Activated CD4-positive, alpha-beta memory T cell treated with anti-CD3 and anti-CD28 coated beads, Interleukin-2, amount 10 ng/mL, durations not matched to agents 7 days and 5 days (primary cell): ENCODE measurements around the gene MATK. TPM values are rescaled to one million over a fixed set of nuclear protein-coding genes. Genes with fewer than 3 reads are reported as not detected.
"Not testable (repeated sequence)": the region's sequence is repeated elsewhere in the genome, so short reads cannot be mapped to it uniquely, and the experiment has no call there.

Experiments
- CTCF ChIA-PET: fragments of 350-600 bp; sonication (Branson Sonifier 250); formaldehyde crosslinking; loops from one replicate; lab custom pipeline; 2021; ENCODE audit warnings: antibody characterized with exemption, inconsistent platforms; lab: Charles Lee
- POLR2A ChIA-PET: fragments of 350-600 bp; sonication (Branson Sonifier 250); formaldehyde crosslinking; loops from one replicate; lab custom pipeline; 2021; ENCODE audit warnings: antibody characterized with exemption; lab: Charles Lee
- DNase-seq: peaks from one replicate; pipeline ENCODE4 v3.0.0-alpha.2; 2020
- H3K27ac Mint-ChIP-seq: one replicate; pipeline ENCODE4 v1.8.0; 2021; ENCODE audit warnings: mild to moderate bottlenecking, mixed read lengths
- H3K27me3 Mint-ChIP-seq: one replicate; pipeline ENCODE4 v1.8.0; 2021; ENCODE audit warnings: mixed read lengths
- H3K36me3 Mint-ChIP-seq: one replicate; pipeline ENCODE4 v1.8.0; 2021; ENCODE audit warnings: low read depth, mixed read lengths
- H3K4me1 Mint-ChIP-seq: one replicate; pipeline ENCODE4 v1.8.0; 2021; ENCODE audit warnings: mixed read lengths
- H3K4me3 Mint-ChIP-seq: one replicate; pipeline ENCODE4 v1.8.0; 2021; ENCODE audit warnings: mild to moderate bottlenecking, mixed read lengths
- H3K9me3 Mint-ChIP-seq: one replicate; pipeline ENCODE4 v1.8.0; 2021; ENCODE audit warnings: mixed read lengths
- total RNA-seq, 2 experiments: library from RNA; stranded (reverse); gene quantifications; one replicate each; pipeline ENCODE4 v1.2.3, GENCODE V29; 2021

MATK gene
- total RNA-seq, 2 experiments from 2014 or later: 13.9 to 15.9 TPM

DNA sequence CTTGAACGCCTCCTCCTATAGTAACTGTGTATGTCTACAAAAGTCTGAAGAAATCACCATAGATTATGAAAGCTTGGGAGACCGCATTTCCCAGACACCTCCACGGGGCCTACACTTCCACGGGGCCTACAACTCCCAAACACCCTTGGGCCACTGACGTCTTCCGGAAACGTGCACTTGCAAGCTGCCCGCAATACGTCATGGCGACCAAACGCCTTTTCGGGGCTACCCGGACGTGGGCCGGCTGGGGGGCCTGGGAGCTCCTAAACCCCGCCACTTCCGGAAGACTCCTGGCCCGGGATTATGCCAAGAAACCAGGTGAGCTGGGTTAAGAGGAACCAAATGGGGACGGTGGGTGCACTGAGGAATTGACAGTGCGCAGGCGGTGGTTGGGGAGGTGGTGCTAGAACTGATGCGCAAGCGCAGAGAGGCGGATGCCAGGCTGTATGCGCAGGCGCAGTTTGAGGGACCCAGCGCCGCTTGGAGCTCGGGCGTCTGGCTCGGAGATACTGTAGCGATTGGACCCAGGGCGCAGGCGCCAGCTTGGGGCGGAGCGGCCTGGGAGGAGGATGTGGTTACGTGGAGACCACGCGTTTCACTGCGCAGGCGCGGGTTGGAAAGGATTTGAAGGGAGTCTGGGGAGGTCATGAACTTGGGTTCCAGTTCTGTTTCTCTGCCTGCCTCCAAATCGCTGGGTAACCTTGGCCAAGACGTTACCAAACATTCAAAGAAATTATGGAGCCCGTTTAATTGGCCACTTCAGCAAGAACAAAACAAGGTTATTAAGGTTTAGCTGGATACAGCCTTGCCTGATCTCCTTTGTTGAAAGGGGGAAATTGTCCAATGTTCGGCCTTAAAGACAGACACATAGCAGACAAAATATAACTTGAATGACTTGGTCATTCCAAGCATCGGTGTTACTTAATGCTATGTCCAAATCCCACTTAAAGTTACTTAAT is 23.4 kb downstream of the MATK start, which contains the start of gene MRPL54:
Gene MRPL54, plus strand, starts transcription at position 182 of the 959 bp plus-strand sequence. Its CDS starts 19 bp downstream, at position 201.
- Mint-ChIP-seq H3K27me3 (no peaks in the 10 kb centered on the region), H3K36me3 (peaks cover 34% of the 10 kb centered on the region), H3K4me3 (peak within 1 kb of the TSS; percentile 90), H3K9me3 (no peaks in the 10 kb centered on the region), H3K4me1 (peaks cover 45% of the 10 kb centered on the region), H3K27ac (peak within 1 kb of the TSS; percentile 98)
- DNase-seq: peak; percentile 100
- POLR2A ChIA-PET: interaction anchor here (0.8 to 3.8 kb wide), 23 partner anchors 8 to 708 kb away, joined by 3 to 53 read pairs (median 6); partner anchors contain the start of genes DAPK3, EEF2, RAX2 and YJU2
- CTCF ChIA-PET: interaction anchor here (0.5 to 3.4 kb wide), 26 partner anchors 8 to 1028 kb away, joined by 3 to 35 read pairs (median 4); partner anchors contain the start of genes FEM1A, PIP5K1C and RAX2

DNA sequence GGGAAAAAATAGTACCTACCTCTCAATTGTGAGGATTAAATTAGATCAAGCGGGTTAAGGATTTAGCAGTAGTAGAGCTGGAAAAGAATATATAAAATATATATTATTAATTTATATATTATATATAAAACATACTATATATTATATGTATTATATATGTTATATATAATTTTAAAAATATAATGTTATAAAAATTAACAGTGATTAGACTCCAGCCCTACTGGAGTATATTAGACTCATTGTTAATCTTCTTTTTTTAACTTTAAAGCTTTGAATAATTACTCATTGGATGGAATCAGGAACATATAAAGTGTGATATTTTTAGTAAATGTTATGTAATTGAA is 24.1 kb downstream of the MATK start:
- H3K4me1 Mint-ChIP-seq: peaks cover 42% of the 10 kb centered on the region
- peak overlapping the region; percentile 90 for H3K4me3 Mint-ChIP-seq
- H3K36me3 Mint-ChIP-seq: peaks cover 31% of the 10 kb centered on the region
- peak overlapping the region; percentile 98 for H3K27ac Mint-ChIP-seq
- POLR2A ChIA-PET: interaction anchor here (0.8 to 3.8 kb wide), 21 partner anchors 9 to 709 kb away, joined by 3 to 53 read pairs (median 6); partner anchors contain the start of genes DAPK3, EEF2, RAX2 and YJU2
- CTCF ChIA-PET: interaction anchor here (0.8 to 3.4 kb wide), 17 partner anchors 9 to 1029 kb away, joined by 3 to 35 read pairs (median 5); partner anchors contain the start of genes FEM1A, PIP5K1C and RAX2
- no peaks in the 10 kb centered on the region for H3K27me3 Mint-ChIP-seq
- no peak for DNase-seq
- no peaks in the 10 kb centered on the region for H3K9me3 Mint-ChIP-seq

DNA sequence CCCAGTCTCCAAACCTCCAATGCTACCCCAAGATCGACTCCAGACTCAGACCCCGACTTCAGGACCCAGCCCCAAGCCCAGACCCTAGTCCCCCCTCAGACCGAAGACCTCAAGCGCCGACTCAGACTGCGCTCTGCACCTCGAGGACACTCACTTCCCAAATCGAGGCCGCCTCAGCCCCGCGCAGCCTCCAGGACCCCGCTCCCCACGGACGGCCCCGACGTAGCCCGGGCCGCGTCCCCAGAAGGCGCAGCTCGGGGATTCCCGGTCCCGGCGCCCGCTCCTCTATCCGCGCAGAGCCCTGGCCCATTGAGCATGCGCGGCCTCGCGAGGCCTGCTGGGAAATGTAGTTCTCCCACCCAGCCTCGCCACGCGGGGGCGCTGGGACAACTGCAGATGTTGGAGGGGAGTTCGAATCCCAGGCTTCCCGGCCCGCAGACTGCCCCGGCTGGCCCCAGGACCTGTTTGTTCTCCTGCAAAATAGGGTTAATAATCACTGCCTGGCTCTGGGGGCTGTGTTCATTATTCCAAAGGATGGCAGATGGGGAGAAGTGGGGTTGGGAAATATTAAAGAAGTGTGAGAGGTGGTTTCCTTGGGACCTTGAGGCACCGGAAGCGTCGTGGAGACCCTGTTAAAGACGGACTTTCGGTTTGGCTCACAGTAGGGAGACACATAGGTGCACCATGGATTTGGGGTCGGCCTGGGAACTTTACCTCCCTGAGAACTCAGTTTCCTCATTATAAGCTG is 24.6 kb downstream of the MATK start, which contains the start of gene APBA3:
Gene APBA3, minus strand, starts transcription at position 311 of the 748 bp plus-strand sequence. CDS start 1,428 bp downstream, outside the sequence.
- ChIA-PET CTCF (interaction anchor here (0.7 to 3.4 kb wide), 13 partner anchors 9 to 227 kb away, joined by 3 to 35 read pairs (median 4); no protein-coding TSS in a partner anchor), POLR2A (interaction anchor here (0.6 to 3.8 kb wide), 18 partner anchors 10 to 710 kb away, joined by 3 to 53 read pairs (median 5); partner anchors contain the start of genes DAPK3, EEF2, RAX2 and YJU2)
- Mint-ChIP-seq H3K9me3 (no peaks in the 10 kb centered on the region), H3K4me1 (peaks cover 42% of the 10 kb centered on the region), H3K4me3 (peak within 1 kb of the TSS; percentile 90), H3K36me3 (peaks cover 33% of the 10 kb centered on the region), H3K27ac (peak within 1 kb of the TSS; percentile 98), H3K27me3 (no peaks in the 10 kb centered on the region)
- DNase-seq: peak; percentile 96

DNA sequence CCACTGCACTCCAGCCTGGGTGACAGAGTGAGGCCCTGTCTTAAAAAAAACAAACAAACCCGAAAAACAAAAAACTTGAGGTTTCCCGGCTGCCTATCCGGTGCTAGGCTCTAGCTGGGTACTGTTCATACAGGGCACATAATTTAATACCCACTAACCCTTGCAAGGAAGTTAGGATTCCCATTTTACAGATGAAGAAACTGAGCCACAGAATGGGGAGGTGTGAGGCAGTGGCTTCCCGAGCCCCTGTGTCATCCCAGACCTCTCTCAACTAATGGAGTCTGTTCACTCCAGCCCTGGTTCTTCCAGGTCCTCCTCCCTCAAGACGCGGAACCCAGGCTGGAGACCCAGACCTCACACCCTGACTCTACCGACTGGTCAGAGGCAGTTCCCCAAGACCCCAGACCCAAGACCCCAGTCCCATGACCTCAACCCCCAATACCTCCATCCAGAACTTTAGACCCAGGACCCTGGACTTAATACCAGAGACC is 25.3 kb downstream of the MATK start:
- Mint-ChIP-seq H3K36me3 (peaks cover 28% of the 10 kb centered on the region), H3K9me3 (no peaks in the 10 kb centered on the region), H3K27ac (peak overlapping the region; percentile 94), H3K27me3 (no peaks in the 10 kb centered on the region), H3K4me1 (peaks cover 37% of the 10 kb centered on the region), H3K4me3 (peak overlapping the region; percentile 90)
- peak; percentile 43 for DNase-seq
- CTCF ChIA-PET: interaction anchor here (0.7 to 1.5 kb wide), 4 partner anchors 9 to 61 kb away, joined by 3 to 9 read pairs (median 4); no protein-coding TSS in a partner anchor
- POLR2A ChIA-PET: interaction anchor here (0.6 to 3.8 kb wide), 9 partner anchors 10 to 514 kb away, joined by 3 to 53 read pairs (median 5); partner anchors contain the start of genes EEF2 and RAX2

DNA sequence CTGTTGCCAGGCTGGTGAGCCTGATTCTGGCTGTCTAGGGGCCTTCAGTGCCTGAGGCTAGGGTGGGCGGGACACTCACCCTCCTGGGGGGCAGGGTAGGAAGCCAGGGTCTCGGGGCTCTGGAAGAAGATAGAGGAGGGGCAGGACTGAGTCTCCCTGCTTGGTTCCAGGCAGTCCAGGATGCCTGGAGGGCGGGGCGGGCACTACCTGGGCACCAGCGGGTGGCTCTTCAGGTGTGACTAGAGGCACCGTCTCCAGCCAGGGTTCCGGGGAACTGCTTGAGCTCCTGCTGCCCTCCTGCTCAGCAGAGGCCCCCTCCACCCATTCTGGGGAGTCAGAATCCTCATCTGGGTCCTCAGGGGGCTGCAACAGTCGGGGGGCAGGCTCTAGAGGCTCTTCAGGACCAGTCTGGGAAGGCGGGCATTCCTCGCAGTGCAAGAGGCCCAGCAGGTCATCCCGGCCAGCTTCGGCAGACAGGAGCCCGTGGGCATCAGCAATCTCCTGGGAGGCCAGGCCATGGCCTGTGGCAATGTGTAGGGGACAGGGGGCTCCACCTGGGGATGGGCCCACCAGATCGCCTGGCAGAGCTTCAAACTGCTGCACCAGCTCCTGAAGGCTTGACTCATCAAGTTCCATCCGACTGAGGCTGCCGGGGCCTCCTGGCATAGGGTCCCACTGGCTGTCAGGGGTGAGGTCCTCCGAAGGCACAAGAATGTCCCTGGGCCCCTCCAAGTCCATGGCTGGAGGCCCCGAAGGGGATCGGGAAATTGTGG is 26.5 kb downstream of the MATK start:
- POLR2A ChIA-PET: interaction anchor here (1.0 to 1.6 kb wide), 4 partner anchors 16 to 226 kb away, joined by 3 to 5 read pairs (median 4); partner anchors contain the start of gene EEF2

DNA sequence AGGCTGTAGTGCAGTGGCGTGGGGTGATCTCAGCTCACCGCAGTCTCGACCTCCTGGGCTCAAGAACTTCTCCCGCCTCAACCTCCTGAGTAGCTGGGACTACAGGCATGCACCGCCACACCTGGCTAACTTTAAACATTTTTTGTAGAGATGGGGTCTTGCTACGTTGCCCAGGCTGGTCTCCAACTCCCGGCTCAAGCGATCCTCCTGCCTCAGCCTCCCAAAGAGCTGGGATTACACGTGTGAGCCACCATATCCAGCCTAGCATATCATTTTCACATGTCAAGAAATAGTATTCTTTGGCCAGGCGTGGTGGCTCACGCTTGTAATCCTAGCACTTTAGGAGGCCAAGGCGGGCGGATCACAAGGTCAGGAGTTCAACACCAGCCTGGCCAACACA is 27.9 kb downstream of the MATK start:
- POLR2A ChIA-PET: interaction anchor here (1.3 kb wide), 1 partner anchor 64 kb away, joined by 4 read pairs; no protein-coding TSS in a partner anchor
- H3K4me1 Mint-ChIP-seq: peaks cover 44% of the 10 kb centered on the region
- H3K9me3 Mint-ChIP-seq, DNase-seq, H3K4me3 Mint-ChIP-seq, H3K27ac Mint-ChIP-seq, H3K27me3 Mint-ChIP-seq: not testable (repeated sequence)
- CTCF ChIA-PET: interaction anchor here (1.9 kb wide), 1 partner anchor 64 kb away, joined by 5 read pairs; no protein-coding TSS in a partner anchor
- peaks cover 37% of the 10 kb centered on the region for H3K36me3 Mint-ChIP-seq

More for the DNA sequence above, 26.5 kb downstream of the MATK start:
- Mint-ChIP-seq H3K4me3 (peak overlapping the region; percentile 90), H3K36me3 (peaks cover 34% of the 10 kb centered on the region), H3K9me3 (no peaks in the 10 kb centered on the region), H3K27ac (no peak overlapping the region), H3K27me3 (no peaks in the 10 kb centered on the region), H3K4me1 (peaks cover 45% of the 10 kb centered on the region)
- DNase-seq: no peak
- CTCF ChIA-PET: interaction anchor here (1.9 kb wide), 1 partner anchor 63 kb away, joined by 5 read pairs; no protein-coding TSS in a partner anchor

DNA sequence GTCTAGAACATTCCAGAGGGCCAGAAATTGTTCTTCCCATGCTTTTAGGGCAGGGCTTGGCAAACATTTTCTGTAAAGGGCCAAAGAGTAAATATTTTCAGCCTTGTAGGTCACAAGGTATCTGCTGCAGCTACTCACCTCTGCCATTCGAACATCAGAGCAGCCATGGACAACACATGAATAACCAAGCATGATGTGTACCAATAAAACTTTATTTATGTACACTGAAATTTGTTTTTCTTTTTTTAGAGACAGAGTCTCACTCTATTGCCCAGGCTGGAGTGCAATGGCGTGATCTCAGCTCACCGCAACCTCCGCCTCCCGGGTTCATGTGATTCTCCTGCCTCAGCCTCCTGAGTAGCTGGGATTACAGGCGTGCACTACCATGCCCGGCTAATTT is 28.5 kb downstream of the MATK start:
- peaks cover 39% of the 10 kb centered on the region for H3K4me1 Mint-ChIP-seq
- DNase-seq, H3K27me3 Mint-ChIP-seq, H3K4me3 Mint-ChIP-seq, H3K9me3 Mint-ChIP-seq, H3K27ac Mint-ChIP-seq, POLR2A ChIA-PET: not testable (repeated sequence)
- peaks cover 35% of the 10 kb centered on the region for H3K36me3 Mint-ChIP-seq
- CTCF ChIA-PET: interaction anchor here (1.9 kb wide), 1 partner anchor 65 kb away, joined by 5 read pairs; no protein-coding TSS in a partner anchor

DNA sequence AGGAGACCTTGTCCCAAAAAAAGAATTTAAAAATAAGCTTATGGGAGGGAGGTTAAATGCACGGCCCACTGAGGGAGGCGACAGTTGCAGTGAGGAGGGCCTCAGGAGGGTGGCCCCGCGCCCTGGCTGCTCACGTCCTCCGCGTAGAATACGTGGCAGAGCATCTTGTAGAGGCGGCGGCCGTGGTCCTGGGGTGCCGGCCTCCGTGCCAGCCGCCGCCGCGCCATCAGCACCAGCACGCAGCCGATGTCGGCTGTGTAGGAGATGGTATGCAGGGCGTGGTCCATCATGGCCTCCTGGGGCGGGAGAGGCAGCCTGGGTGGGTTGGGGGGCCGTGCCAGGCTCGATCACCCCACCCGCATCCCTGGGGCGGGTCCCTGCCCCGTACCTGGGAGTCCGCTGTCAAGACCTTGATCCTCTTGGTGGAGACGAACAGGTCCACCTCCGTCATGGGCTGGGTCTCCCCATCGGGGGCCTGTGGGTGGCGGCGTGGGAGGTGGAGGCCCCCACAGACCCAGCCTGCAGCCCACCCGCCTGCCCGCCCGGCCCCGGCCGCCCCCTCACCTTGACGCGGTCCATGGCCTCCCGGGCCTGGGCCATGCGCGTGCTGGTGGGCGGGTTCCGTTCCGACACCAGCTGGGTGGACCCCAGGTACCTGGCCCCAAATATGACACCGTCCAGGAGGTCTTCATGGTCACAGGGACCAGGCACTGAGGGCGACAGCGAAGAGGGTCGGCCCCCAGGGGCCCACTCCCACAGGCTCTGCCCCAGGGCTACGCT is 32.4 kb downstream of the MATK start:
- no peaks in the 10 kb centered on the region for H3K27me3 Mint-ChIP-seq
- ChIA-PET POLR2A (no interaction called here), CTCF (no interaction called here)
- no peak for DNase-seq
- H3K9me3 Mint-ChIP-seq: no peaks in the 10 kb centered on the region
- H3K36me3 Mint-ChIP-seq: peaks cover 35% of the 10 kb centered on the region
- no peak overlapping the region for H3K4me3 Mint-ChIP-seq
- peaks cover 14% of the 10 kb centered on the region for H3K4me1 Mint-ChIP-seq
- no peak overlapping the region for H3K27ac Mint-ChIP-seq

DNA sequence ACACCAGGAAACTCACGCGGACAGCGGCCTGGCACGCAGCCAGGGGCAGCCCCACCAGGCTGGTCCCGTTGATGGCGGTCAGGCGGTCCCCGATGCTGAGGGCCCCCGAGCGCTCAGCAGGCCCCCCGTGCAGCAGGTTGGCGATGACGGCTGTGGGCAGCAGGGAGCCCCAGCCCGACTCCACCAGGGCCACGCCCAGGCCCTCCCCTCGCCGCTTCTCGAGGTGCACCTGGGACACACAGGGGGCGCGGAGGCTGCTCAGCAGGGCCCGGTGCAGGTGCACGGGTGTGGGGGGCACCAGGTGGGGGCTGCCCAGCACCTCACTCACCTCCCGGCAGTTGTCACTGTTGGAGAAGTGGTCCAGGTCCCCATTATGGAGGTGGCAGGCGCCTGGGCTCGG is 33.7 kb downstream of the MATK start:
- no peaks in the 10 kb centered on the region for H3K9me3 Mint-ChIP-seq
- POLR2A ChIA-PET: no interaction called here

DNA sequence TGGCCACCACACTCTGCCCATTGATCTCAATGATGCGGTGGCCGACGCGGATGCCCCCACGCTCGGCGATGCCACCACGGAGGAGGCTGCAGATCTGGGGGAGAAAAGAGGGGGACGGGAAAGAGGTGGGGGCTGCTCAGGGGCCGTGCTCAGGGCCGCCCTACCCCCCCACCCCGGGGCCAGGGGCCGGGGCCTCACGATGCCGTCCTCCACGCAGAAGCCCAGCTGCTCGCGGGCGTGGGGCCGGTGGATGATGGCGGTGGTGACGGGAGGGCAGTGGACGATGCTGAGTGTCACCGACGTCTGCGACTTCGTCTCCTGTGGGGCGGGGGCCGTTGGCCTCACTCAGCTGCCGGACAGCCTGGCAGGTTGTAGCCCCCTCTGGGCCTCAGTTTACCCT is 34.9 kb downstream of the MATK start:
- Mint-ChIP-seq H3K36me3 (peaks cover 30% of the 10 kb centered on the region), H3K4me3 (no peak overlapping the region), H3K27me3 (no peaks in the 10 kb centered on the region), H3K9me3 (no peaks in the 10 kb centered on the region), H3K4me1 (peaks cover 10% of the 10 kb centered on the region), H3K27ac (no peak overlapping the region)
- ChIA-PET CTCF (no interaction called here), POLR2A (interaction anchor here (0.9 to 3.1 kb wide), 2 partner anchors 10 to 61 kb away, joined by 3 to 14 read pairs; partner anchors contain the start of genes APBA3 and MRPL54)
- no peak for DNase-seq

More for the DNA sequence above, 33.7 kb downstream of the MATK start:
- peaks cover 35% of the 10 kb centered on the region for H3K36me3 Mint-ChIP-seq
- DNase-seq: no peak
- H3K4me3 Mint-ChIP-seq: no peak overlapping the region
- CTCF ChIA-PET: interaction anchor here (0.6 kb wide), 1 partner anchor 8 kb away, joined by 3 read pairs; no protein-coding TSS in a partner anchor
- H3K27ac Mint-ChIP-seq: no peak overlapping the region
- H3K4me1 Mint-ChIP-seq: peaks cover 13% of the 10 kb centered on the region
- no peaks in the 10 kb centered on the region for H3K27me3 Mint-ChIP-seq
